Endothelial cell of umbilical vein (primary cell): ENCODE data around the gene MBD5. TPM values are rescaled to one million over a fixed set of nuclear protein-coding genes. Genes with fewer than 3 reads are reported as not detected.

Experiments
- BruUV-seq: library from RNA; stranded (reverse); fragments of 400-500 nt; replicated peaks from 2 replicates; lab custom pipeline; 2021; lab: Mats Ljungman, UMichigan
- CTCF ChIA-PET: fragments of 300-600, 350-600 bp; sonication (Branson Sonifier 250); formaldehyde crosslinking; loops from one replicate; lab custom pipeline; 2021; ENCODE audit warnings: antibody characterized with exemption, inconsistent platforms; lab: Charles Lee
- POLR2A ChIA-PET: fragments of 300-600, 350-600 bp; sonication (Branson Sonifier 250); formaldehyde crosslinking; loops from one replicate; lab custom pipeline; 2021; ENCODE audit warnings: antibody characterized with exemption, inconsistent platforms; lab: Charles Lee
- DNase-seq: peaks from one replicate; pipeline ENCODE4 v3.0.0-alpha.2; 2011; ENCODE audit warnings: low read depth, low spot score
- FAIRE-seq: peaks from 2 replicates; lab custom pipeline; 2011; peaks lifted over from hg19 to GRCh38; lab: Jason Lieb, UNC
- H2AFZ ChIP-seq: 2 replicates; pipeline ENCODE4 v1.6.0; 2012; ENCODE audit warnings: low read depth, low read length, control low read depth, inconsistent platforms
- H3K27ac ChIP-seq: 2 replicates; pipeline ENCODE4 v1.5.1; 2011; ENCODE audit warnings: low read depth, mild to moderate bottlenecking, control low read depth, low read length, moderate library complexity; ENCODE audit not compliant: insufficient read depth
- H3K27me3 ChIP-seq, 2 experiments: 2 replicates each; pipeline versions ENCODE4 v1.6.0 to v1.6.1; 2011; ENCODE audit warnings: low read length in 2 of 2, mixed read lengths in 1 of 2; ENCODE audit not compliant: control insufficient read depth in 2 of 2, insufficient read depth in 2 of 2
- H3K36me3 ChIP-seq, 2 experiments: 2 replicates in 1 of 2; 3 replicates in 1 of 2; pipeline ENCODE4 v1.5.1; 2011; ENCODE audit warnings: low read length in 2 of 2, mild to moderate bottlenecking in 1 of 2, moderate library complexity in 1 of 2; ENCODE audit not compliant: control insufficient read depth in 2 of 2, insufficient read depth in 2 of 2; ENCODE audit errors: extremely low read depth in 1 of 2
- H3K4me1 ChIP-seq: 3 replicates; pipeline ENCODE4 v1.5.1; 2011; ENCODE audit warnings: mild to moderate bottlenecking, low read length; ENCODE audit not compliant: control insufficient read depth, insufficient read depth; ENCODE audit errors: extremely low read depth
- H3K4me2 ChIP-seq: 2 replicates; pipeline ENCODE4 v1.6.1; 2011; ENCODE audit warnings: low read length, control low read depth, mixed read lengths; ENCODE audit not compliant: insufficient read depth
- H3K4me3 ChIP-seq, 3 experiments: fragments of 200-600 bp in 1 of 3; sonication (generic), shearing (Covaris generic) in 1 of 3; replicated peaks in 1 of 3; 2 replicates each; pipeline ENCODE4 v1.5.1; 2011 to 2016; ENCODE audit warnings: control low read depth in 3 of 3, low read length in 3 of 3, mild to moderate bottlenecking in 2 of 3, inconsistent platforms in 1 of 3, low read depth in 1 of 3, moderate library complexity in 1 of 3; ENCODE audit not compliant: insufficient read depth in 1 of 3
- H3K79me2 ChIP-seq: 2 replicates; pipeline ENCODE4 v1.6.0; 2012; ENCODE audit warnings: low read length, inconsistent platforms; ENCODE audit not compliant: control insufficient read depth, insufficient read depth
- H3K9ac ChIP-seq: replicated peaks from 2 replicates; pipeline ENCODE3; 2011; ENCODE audit warnings: low read length, control low read depth; ENCODE audit not compliant: insufficient read depth; ENCODE audit errors: extremely low read depth
- H3K9me1 ChIP-seq: replicated peaks from 3 replicates; pipeline ENCODE4 v1.6.0; 2011; ENCODE audit warnings: mild to moderate bottlenecking, low read length; ENCODE audit not compliant: control insufficient read depth, insufficient read depth; ENCODE audit errors: extremely low read depth
- H3K9me3 ChIP-seq: replicated peaks from 2 replicates; pipeline ENCODE4 v1.5.1; 2012; ENCODE audit warnings: low read length, inconsistent platforms; ENCODE audit not compliant: control insufficient read depth, insufficient read depth
- H4K20me1 ChIP-seq: replicated peaks from 2 replicates; pipeline ENCODE3; 2011; ENCODE audit warnings: mild to moderate bottlenecking, low read length; ENCODE audit not compliant: control insufficient read depth, insufficient read depth; ENCODE audit errors: extremely low read depth
- EZH2 ChIP-seq: IDR thresholded peaks from 2 replicates; pipeline ENCODE4 v1.6.1; 2012; ENCODE audit warnings: borderline replicate concordance, low read depth, mild to moderate bottlenecking, moderate library complexity, low read length, inconsistent platforms; ENCODE audit not compliant: severe bottlenecking
- FOS ChIP-seq: IDR thresholded peaks from 2 replicates; pipeline ENCODE4 v1.6.1; 2011; ENCODE audit warnings: mild to moderate bottlenecking, low read length, moderate library complexity, borderline replicate concordance; ENCODE audit not compliant: insufficient read depth
- GATA2 ChIP-seq: IDR thresholded peaks from 2 replicates; pipeline ENCODE4 v1.7.0; 2011; ENCODE audit warnings: low read depth, mild to moderate bottlenecking, moderate library complexity, mixed read lengths, low read length; ENCODE audit not compliant: insufficient read length, insufficient read depth
- JUN ChIP-seq: IDR thresholded peaks from 2 replicates; pipeline ENCODE4 v1.6.1; 2011; ENCODE audit warnings: borderline replicate concordance, low read depth; ENCODE audit not compliant: insufficient read length, insufficient read depth
- MYC ChIP-seq: IDR thresholded peaks from one replicate; pipeline ENCODE4 v1.6.1; 2011; ENCODE audit warnings: mild to moderate bottlenecking, low read depth, low read length
- POLR2A ChIP-seq: IDR thresholded peaks from 2 replicates; pipeline ENCODE4 v1.6.1; 2012; ENCODE audit warnings: low read depth, mild to moderate bottlenecking, control low read depth, low read length
- POLR2AphosphoS5 ChIP-seq: IDR thresholded peaks from 2 replicates; pipeline ENCODE4 v1.6.1; 2012; ENCODE audit warnings: low read depth, mild to moderate bottlenecking, control low read depth, low read length, moderate library complexity; ENCODE audit not compliant: insufficient read depth
- dilution Hi-C: fragments of 300-500 bp; cut with MboI; formaldehyde crosslinking; loops from one replicate; pipeline ENCODE4 v1.15.0; 2019; ENCODE audit warnings: low sequenced_read_pairs; ENCODE audit not compliant: extremely low pct_ligation_motif_present
- intact Hi-C: fragments of 100-400 bp; cut with micrococcal nuclease; formaldehyde crosslinking; loops from one replicate; pipeline ENCODE4 v1.10.0; 2022
- polyA plus RNA-seq, 4 experiments: library from polyadenylated mRNA; depleted of rRNA in 3 of 4; stranded (reverse) in 3 of 4; unstranded in 1 of 4; fragments of >200 nt; gene quantifications; 2 replicates each; pipeline versions ENCODE4 v1.2.1 to v1.2.3, GENCODE V29; 2011 to 2012; ENCODE audit warnings: missing spikeins in 1 of 4
- total RNA-seq: library from RNA; stranded (reverse); gene quantifications from 2 replicates; pipeline ENCODE4 v1.2.3, GENCODE V29; 2021
- TF ChIP-seq, protein P1 (sequence below): IDR thresholded peaks from 2 replicates; pipeline ENCODE4 v1.6.1; 2011; ENCODE audit not compliant: insufficient read depth, insufficient read length
- TF ChIP-seq, protein P2 (sequence below), 2 donors: IDR thresholded peaks; 1 replicate in 1 of 2; 2 replicates in 1 of 2; pipeline ENCODE4 v1.5.1; 2011; ENCODE audit warnings: low read length in 2 of 2, mild to moderate bottlenecking in 2 of 2, moderate library complexity in 2 of 2, control low read depth in 1 of 2, inconsistent platforms in 1 of 2, low read depth in 1 of 2; ENCODE audit not compliant: insufficient read depth in 1 of 2; ENCODE audit errors: extremely low read depth in 1 of 2

The MBD5 gene
- total and polyA plus RNA-seq, 2 donors (not counting 3 experiments of a cell fraction or from before 2014, with no cell fraction given), result 11.3 to 37.0 TPM

DNA sequence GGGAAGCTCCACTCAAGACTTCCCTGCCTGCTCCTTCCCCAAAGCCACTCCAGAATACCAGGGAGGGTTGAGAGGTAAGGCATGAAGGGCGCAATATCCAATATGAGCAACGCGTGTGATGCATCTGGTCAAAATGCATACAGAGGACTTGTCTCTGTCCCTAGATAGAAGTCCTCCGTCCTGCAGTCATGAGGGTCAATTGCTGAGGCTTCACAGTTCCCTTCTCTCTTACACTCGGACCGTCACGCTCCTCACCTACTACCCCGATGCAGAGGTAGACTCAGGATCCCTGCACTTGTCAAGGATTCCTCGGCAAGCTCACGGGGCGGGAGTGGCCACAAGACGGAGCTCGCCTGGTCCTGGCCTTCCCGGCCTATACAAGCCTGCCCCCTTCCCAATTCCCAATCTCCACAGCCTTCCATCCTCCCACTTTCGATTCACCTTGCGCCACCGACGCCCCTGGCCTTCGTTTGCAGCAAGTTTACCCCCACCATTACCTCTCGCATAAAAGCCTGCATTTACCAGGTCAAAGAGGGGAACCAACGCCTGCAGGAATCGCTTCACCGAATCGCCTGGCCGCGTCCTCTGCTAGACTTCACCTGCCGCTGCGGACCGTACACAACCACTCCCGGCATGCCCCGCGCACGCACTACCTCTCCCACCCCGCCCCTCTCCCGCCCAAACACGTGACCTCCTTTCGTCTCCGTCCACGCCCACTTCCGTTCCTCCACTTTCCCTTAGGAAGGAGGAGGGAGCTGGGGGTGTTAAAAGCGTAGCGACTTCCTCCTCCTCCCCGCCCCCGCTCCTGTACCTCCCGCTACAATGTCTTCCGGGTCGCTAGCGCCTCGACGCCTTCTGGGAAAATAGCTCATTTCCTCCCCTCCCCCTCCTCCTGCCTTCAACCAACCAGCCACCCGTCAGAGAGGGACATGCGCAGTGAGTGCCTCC lies 506 bp upstream of the MBD5 start, which contains the start of gene ORC4:
Gene ORC4 (minus strand): TSS at position 627 of the 948 bp plus-strand sequence. CDS start 44,779 bp downstream, outside the sequence.
- FAIRE-seq (peak; percentile 83), DNase-seq (peak; percentile 100)
- CTCF ChIA-PET, result interaction anchor here (0.6 to 4.9 kb wide), 18 partner anchors 11 to 996 kb away, joined by 3 to 59 read pairs (median 4); partner anchors contain the start of gene EPC2
- H3K79me2 ChIP-seq, result peaks cover 73% of the 10 kb centered on the region
- H3K4me1 ChIP-seq, result peaks cover 25% of the 10 kb centered on the region
- H3K9me1 ChIP-seq, result no peaks in the 10 kb centered on the region
- peak within 1 kb of the TSS; percentile 88 for H2AFZ ChIP-seq
- TF ChIP-seq POLR2A, result no peak
- no peak for TF ChIP-seq MYC
- TF ChIP-seq GATA2, result no peak
- TF ChIP-seq, protein P1, sequence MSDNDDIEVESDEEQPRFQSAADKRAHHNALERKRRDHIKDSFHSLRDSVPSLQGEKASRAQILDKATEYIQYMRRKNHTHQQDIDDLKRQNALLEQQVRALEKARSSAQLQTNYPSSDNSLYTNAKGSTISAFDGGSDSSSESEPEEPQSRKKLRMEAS, result peak; percentile 83
- TF ChIP-seq POLR2AphosphoS5, result peak; percentile 35
- no peak for TF ChIP-seq EZH2
- TF ChIP-seq FOS, result peak; percentile 8
- TF ChIP-seq, protein P2, sequence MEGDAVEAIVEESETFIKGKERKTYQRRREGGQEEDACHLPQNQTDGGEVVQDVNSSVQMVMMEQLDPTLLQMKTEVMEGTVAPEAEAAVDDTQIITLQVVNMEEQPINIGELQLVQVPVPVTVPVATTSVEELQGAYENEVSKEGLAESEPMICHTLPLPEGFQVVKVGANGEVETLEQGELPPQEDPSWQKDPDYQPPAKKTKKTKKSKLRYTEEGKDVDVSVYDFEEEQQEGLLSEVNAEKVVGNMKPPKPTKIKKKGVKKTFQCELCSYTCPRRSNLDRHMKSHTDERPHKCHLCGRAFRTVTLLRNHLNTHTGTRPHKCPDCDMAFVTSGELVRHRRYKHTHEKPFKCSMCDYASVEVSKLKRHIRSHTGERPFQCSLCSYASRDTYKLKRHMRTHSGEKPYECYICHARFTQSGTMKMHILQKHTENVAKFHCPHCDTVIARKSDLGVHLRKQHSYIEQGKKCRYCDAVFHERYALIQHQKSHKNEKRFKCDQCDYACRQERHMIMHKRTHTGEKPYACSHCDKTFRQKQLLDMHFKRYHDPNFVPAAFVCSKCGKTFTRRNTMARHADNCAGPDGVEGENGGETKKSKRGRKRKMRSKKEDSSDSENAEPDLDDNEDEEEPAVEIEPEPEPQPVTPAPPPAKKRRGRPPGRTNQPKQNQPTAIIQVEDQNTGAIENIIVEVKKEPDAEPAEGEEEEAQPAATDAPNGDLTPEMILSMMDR (IDR thresholded peaks at IDR 0.05; ENCODE audit: extremely low read depth in 1 of 2, insufficient read depth in 1 of 2, low read depth in 1 of 2, low read length in 2 of 2), result peak; percentile 28 to 65
- TF ChIP-seq JUN, result no peak
- no peaks in the 10 kb centered on the region for H3K36me3 ChIP-seq
- H3K27ac ChIP-seq, result peak within 1 kb of the TSS; percentile 74
- intact Hi-C loops (loop anchor here (1.0 to 2.0 kb wide), 6 partner anchors 30 to 624 kb away; partner anchors contain the start of genes ACVR2A and EPC2), dilution Hi-C loops (no loop called here)
- no peaks in the 10 kb centered on the region for H4K20me1 ChIP-seq
- H3K4me2 ChIP-seq, result peak within 1 kb of the TSS; percentile 99
- peak within 1 kb of the TSS; percentile 91 for H3K9ac ChIP-seq
- POLR2A ChIA-PET, result interaction anchor here (0.6 to 1.5 kb wide), 8 partner anchors 9 to 1884 kb away, joined by 3 to 11 read pairs (median 4); no protein-coding TSS in a partner anchor
- H3K27me3 ChIP-seq, result no peaks in the 10 kb centered on the region
- TSS peak; percentile 17 for BruUV-seq
- peak within 1 kb of the TSS; percentile 77 to 88 (median 88) for H3K4me3 ChIP-seq
- no peaks in the 10 kb centered on the region for H3K9me3 ChIP-seq
